GM12873 (cell line): ENCODE measurements around the gene SHISA4.

ENCODE experiments used
- TF ChIP-seq, protein P1 (sequence below): IDR thresholded peaks from 2 replicates; pipeline ENCODE4 v1.5.1; 2012; ENCODE audit warnings: low read depth, mild to moderate bottlenecking, moderate library complexity, low read length, control low read depth; ENCODE audit not compliant: insufficient read depth; ENCODE audit errors: missing control alignments

SHISA4 gene

DNA sequence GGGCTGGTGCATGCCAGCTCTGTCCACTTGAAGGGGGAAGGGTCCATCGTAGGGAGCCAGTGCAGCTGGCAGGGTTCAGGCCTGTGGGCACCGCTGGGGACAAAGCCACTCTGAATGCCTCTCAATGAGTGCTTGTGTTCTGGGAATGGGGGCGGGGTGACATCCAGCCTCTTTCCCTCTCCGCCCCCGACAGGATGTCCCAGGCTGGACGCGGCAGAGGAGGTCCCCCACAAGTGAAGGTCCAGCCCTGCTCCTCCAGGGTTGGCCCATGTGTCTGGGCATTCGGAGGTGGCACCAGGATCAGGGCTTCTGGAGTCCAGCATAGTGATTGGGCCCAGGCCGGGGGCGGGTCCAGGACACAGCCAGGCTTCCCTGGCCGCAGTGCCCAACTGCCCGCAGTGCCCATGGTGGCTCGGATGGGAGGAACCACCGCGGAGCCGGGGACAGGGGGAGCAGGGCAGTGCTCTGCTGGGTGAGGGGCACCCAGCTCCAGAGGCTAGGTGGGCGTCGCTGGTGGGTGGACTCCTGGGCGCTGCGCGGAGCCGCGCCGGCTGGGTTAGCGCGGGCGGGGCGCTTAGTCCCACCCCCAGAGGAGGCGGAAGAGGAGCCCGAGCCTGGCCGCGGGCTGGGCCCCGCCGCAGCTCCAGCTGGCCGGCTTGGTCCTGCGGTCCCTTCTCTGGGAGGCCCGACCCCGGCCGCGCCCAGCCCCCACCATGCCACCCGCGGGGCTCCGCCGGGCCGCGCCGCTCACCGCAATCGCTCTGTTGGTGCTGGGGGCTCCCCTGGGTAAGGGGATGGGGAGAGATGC, at the start of gene SHISA4:
Gene SHISA4 (plus strand): TSS at position 617 of the 808 bp plus-strand sequence. CDS start 97 bp downstream, at position 714.
- TF ChIP-seq, protein P1, sequence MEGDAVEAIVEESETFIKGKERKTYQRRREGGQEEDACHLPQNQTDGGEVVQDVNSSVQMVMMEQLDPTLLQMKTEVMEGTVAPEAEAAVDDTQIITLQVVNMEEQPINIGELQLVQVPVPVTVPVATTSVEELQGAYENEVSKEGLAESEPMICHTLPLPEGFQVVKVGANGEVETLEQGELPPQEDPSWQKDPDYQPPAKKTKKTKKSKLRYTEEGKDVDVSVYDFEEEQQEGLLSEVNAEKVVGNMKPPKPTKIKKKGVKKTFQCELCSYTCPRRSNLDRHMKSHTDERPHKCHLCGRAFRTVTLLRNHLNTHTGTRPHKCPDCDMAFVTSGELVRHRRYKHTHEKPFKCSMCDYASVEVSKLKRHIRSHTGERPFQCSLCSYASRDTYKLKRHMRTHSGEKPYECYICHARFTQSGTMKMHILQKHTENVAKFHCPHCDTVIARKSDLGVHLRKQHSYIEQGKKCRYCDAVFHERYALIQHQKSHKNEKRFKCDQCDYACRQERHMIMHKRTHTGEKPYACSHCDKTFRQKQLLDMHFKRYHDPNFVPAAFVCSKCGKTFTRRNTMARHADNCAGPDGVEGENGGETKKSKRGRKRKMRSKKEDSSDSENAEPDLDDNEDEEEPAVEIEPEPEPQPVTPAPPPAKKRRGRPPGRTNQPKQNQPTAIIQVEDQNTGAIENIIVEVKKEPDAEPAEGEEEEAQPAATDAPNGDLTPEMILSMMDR = no peak

DNA sequence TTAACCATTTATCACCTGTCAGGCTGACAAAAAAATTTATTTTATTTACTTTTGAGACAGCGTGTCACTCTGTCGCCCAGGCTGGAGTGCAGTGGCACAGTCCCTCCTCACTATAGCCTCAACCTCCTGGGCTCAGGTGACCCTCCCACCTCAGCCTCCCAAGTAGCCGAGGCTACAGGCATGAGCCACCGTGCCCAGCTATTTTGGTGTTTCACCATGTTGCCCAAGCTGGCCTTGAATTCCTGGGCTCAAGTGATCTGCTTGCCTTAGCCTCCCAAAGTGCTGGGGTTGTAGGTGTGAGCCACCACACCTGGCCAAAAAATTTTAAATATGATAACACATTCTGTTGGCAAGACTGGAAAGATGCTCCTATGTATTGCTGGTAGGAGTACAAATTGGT, 48.6 kb upstream of the SHISA4 start:
- TF ChIP-seq, protein P1 = no peak

- TF ChIP-seq, protein P1 = no peak
These were observed 48.2 kb upstream of the SHISA4 start for GRCh38 chr1:201840490-201840889.

GRCh38 chr1:201841265-201841912, 47.3 kb upstream of the SHISA4 start:
- TF ChIP-seq, protein P1 = no peak

- TF ChIP-seq, protein P1 = no peak
These were observed 46.1 kb upstream of the SHISA4 start for GRCh38 chr1:201842472-201843027.

GRCh38 chr1:201845331-201846083, 43.2 kb upstream of the SHISA4 start:
- TF ChIP-seq, protein P1 = no peak

GRCh38 chr1:201847150-201847549, 41.5 kb upstream of the SHISA4 start:
- TF ChIP-seq, protein P1 = no peak
